Duodenal mucosa (tissue), 2 donors: ENCODE results near the gene KCNC4.

Source experiments
- H3K27ac ChIP-seq: one replicate; pipeline ENCODE4 v1.7.0; 2013; ENCODE audit warnings: low read depth, low read length
- H3K27me3 ChIP-seq, 2 donors: one replicate each; pipeline ENCODE4 v1.7.0; 2013; ENCODE audit warnings: low read length in 2 of 2, control low read depth in 1 of 2; ENCODE audit not compliant: insufficient read depth in 2 of 2, control insufficient read depth in 1 of 2
- H3K36me3 ChIP-seq, 2 donors: one replicate each; pipeline ENCODE4 v1.7.0; 2013; ENCODE audit warnings: low read length in 2 of 2, control low read depth in 1 of 2; ENCODE audit not compliant: insufficient read depth in 2 of 2, control insufficient read depth in 1 of 2
- H3K4me1 ChIP-seq, 2 donors: one replicate each; pipeline ENCODE4 v1.7.0; 2013; ENCODE audit warnings: low read length in 2 of 2, control low read depth in 1 of 2; ENCODE audit not compliant: insufficient read depth in 2 of 2, control insufficient read depth in 1 of 2
- H3K4me3 ChIP-seq, 2 donors: one replicate each; pipeline ENCODE4 v1.7.0; 2013; ENCODE audit warnings: low read length in 2 of 2, low read depth in 1 of 2
- H3K9ac ChIP-seq, 2 donors: one replicate each; pipeline ENCODE4 v1.7.0; 2013; ENCODE audit warnings: low read length in 2 of 2, low read depth in 1 of 2
- H3K9me3 ChIP-seq, 2 donors: one replicate each; pipeline ENCODE4 v1.7.0; 2013; ENCODE audit warnings: low read length in 2 of 2, control low read depth in 1 of 2; ENCODE audit not compliant: control insufficient read depth in 1 of 2

Gene KCNC4

GRCh38 chr1:110253213-110253612 lies 43.1 kb downstream of the KCNC4 start:
- no peak overlapping the region for H3K9ac ChIP-seq

GRCh38 chr1:110254604-110255391 lies 44.7 kb downstream of the KCNC4 start:
- H3K27me3 ChIP-seq: no peaks in the 10 kb centered on the region
- H3K4me1 ChIP-seq: no peaks in the 10 kb centered on the region
- H3K9me3 ChIP-seq: no peaks in the 10 kb centered on the region
- H3K9ac ChIP-seq: no peak overlapping the region
- no peak overlapping the region for H3K27ac ChIP-seq
- H3K4me3 ChIP-seq: no peak overlapping the region
- no peaks in the 10 kb centered on the region for H3K36me3 ChIP-seq

More at GRCh38 chr1:110253213-110253612, 43.1 kb downstream of the KCNC4 start:
- no peaks in the 10 kb centered on the region for H3K36me3 ChIP-seq
- no peaks in the 10 kb centered on the region for H3K9me3 ChIP-seq
- no peak overlapping the region for H3K4me3 ChIP-seq
- H3K4me1 ChIP-seq: no peaks in the 10 kb centered on the region
- no peak overlapping the region for H3K27ac ChIP-seq
- no peaks in the 10 kb centered on the region for H3K27me3 ChIP-seq

GRCh38 chr1:110255392-110255787 lies 45.3 kb downstream of the KCNC4 start:
- no peaks in the 10 kb centered on the region for H3K27me3 ChIP-seq

GRCh38 chr1:110258734-110259133 lies 48.6 kb downstream of the KCNC4 start:
- no peaks in the 10 kb centered on the region for H3K4me1 ChIP-seq
- no peaks in the 10 kb centered on the region for H3K27me3 ChIP-seq
- no peaks in the 10 kb centered on the region for H3K36me3 ChIP-seq
- H3K4me3 ChIP-seq: no peak overlapping the region
- H3K9me3 ChIP-seq: no peaks in the 10 kb centered on the region
- H3K9ac ChIP-seq: no peak overlapping the region
- H3K27ac ChIP-seq: no peak overlapping the region

More at GRCh38 chr1:110255392-110255787, 45.3 kb downstream of the KCNC4 start:
- Histone ChIP-seq H3K9ac (no peak overlapping the region), H3K27ac (no peak overlapping the region), H3K36me3 (no peaks in the 10 kb centered on the region), H3K4me3 (no peak overlapping the region), H3K4me1 (no peaks in the 10 kb centered on the region), H3K9me3 (no peaks in the 10 kb centered on the region)

GRCh38 chr1:110259770-110260169 lies 49.7 kb downstream of the KCNC4 start:
- H3K4me3 ChIP-seq: no peak overlapping the region
- H3K27ac ChIP-seq: no peak overlapping the region
- no peaks in the 10 kb centered on the region for H3K4me1 ChIP-seq
- H3K9ac ChIP-seq: no peak overlapping the region
- no peaks in the 10 kb centered on the region for H3K9me3 ChIP-seq
- no peaks in the 10 kb centered on the region for H3K27me3 ChIP-seq
- H3K36me3 ChIP-seq: no peaks in the 10 kb centered on the region
